ENCODE results near the gene SH3PXD2A. TPM values are rescaled to one million over a fixed set of nuclear protein-coding genes. Genes with fewer than 3 reads are reported as not detected.

SH3PXD2A gene
- total and polyA plus RNA-seq, 2 experiments from 2014 or later = 1.8 to 5.0 TPM

- Histone ChIP-seq H2AFZ (no peak overlapping the region), H3K36me3 (ENCODE audit: insufficient read depth) (no peaks in the 10 kb centered on the region), H3F3A (replicated peaks; ENCODE audit: low read depth) (no peaks in the 10 kb centered on the region), H3K27me3 (ENCODE audit: insufficient read depth) (no peaks in the 10 kb centered on the region), H3K4me3 (no peak overlapping the region), H3K9me2 (ENCODE audit: insufficient read depth) (no peaks in the 10 kb centered on the region), H3K4me1 (ENCODE audit: insufficient read depth) (no peaks in the 10 kb centered on the region), H4K20me1 (replicated peaks; ENCODE audit: insufficient read depth) (no peaks in the 10 kb centered on the region), H3K4me2 (no peak overlapping the region), H3K27ac (ENCODE audit: low read depth) (no peak overlapping the region), H3K79me2 (replicated peaks; ENCODE audit: insufficient read depth) (no peaks in the 10 kb centered on the region)
- no peak for ATAC-seq
- Mint-ChIP-seq H3K9me3 (peaks cover 3% of the 10 kb centered on the region; the same call in 1 of the 3 replicates), H3K4me3 (no peak overlapping the region), H3K4me1 (peaks cover 4% of the 10 kb centered on the region; the same call in 1 of the 3 replicates), H3K36me3 (ENCODE audit: low read depth) (no peaks in the 10 kb centered on the region), H3K27me3 (ENCODE audit: insufficient read depth, low read depth, poor library complexity) (peaks cover 1% of the 10 kb centered on the region), H3K27ac (no peak overlapping the region)
- TF ChIP-seq EZH2 (IDR thresholded peaks at IDR 0.05; ENCODE audit: low read depth, unreplicated experiment) (no peak), JUNB (IDR thresholded peaks at IDR 0.05; ENCODE audit: unreplicated experiment) (no peak), CTCF (conservative IDR thresholded peaks at IDR 0.05; ENCODE audit: low read depth in 2 of 2) (no peak), ZNF331 (CRISPR knock-in tag; IDR thresholded peaks at IDR 0.05; ENCODE audit: low read depth) (no peak), STAT1 (IDR thresholded peaks at IDR 0.05; ENCODE audit: unreplicated experiment) (no peak), NANOG (IDR thresholded peaks at IDR 0.05; ENCODE audit: borderline replicate concordance) (no peak), POLR2AphosphoS5 (IDR thresholded peaks at IDR 0.05; ENCODE audit: low read depth) (no peak), ZNF114 (CRISPR knock-in tag; IDR thresholded peaks at IDR 0.05) (no peak), EZH2phosphoT487 (IDR thresholded peaks at IDR 0.05; ENCODE audit: unreplicated experiment) (no peak), CREB1 (CRISPR knock-in tag; IDR thresholded peaks at IDR 0.05; ENCODE audit: low read depth) (no peak), ETS1 (IDR thresholded peaks at IDR 0.05) (no peak)
- TF ChIP-seq, protein P1, sequence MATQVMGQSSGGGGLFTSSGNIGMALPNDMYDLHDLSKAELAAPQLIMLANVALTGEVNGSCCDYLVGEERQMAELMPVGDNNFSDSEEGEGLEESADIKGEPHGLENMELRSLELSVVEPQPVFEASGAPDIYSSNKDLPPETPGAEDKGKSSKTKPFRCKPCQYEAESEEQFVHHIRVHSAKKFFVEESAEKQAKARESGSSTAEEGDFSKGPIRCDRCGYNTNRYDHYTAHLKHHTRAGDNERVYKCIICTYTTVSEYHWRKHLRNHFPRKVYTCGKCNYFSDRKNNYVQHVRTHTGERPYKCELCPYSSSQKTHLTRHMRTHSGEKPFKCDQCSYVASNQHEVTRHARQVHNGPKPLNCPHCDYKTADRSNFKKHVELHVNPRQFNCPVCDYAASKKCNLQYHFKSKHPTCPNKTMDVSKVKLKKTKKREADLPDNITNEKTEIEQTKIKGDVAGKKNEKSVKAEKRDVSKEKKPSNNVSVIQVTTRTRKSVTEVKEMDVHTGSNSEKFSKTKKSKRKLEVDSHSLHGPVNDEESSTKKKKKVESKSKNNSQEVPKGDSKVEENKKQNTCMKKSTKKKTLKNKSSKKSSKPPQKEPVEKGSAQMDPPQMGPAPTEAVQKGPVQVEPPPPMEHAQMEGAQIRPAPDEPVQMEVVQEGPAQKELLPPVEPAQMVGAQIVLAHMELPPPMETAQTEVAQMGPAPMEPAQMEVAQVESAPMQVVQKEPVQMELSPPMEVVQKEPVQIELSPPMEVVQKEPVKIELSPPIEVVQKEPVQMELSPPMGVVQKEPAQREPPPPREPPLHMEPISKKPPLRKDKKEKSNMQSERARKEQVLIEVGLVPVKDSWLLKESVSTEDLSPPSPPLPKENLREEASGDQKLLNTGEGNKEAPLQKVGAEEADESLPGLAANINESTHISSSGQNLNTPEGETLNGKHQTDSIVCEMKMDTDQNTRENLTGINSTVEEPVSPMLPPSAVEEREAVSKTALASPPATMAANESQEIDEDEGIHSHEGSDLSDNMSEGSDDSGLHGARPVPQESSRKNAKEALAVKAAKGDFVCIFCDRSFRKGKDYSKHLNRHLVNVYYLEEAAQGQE (IDR thresholded peaks at IDR 0.05; ENCODE audit: unreplicated experiment) = no peak
- TF ChIP-seq, protein P2, sequence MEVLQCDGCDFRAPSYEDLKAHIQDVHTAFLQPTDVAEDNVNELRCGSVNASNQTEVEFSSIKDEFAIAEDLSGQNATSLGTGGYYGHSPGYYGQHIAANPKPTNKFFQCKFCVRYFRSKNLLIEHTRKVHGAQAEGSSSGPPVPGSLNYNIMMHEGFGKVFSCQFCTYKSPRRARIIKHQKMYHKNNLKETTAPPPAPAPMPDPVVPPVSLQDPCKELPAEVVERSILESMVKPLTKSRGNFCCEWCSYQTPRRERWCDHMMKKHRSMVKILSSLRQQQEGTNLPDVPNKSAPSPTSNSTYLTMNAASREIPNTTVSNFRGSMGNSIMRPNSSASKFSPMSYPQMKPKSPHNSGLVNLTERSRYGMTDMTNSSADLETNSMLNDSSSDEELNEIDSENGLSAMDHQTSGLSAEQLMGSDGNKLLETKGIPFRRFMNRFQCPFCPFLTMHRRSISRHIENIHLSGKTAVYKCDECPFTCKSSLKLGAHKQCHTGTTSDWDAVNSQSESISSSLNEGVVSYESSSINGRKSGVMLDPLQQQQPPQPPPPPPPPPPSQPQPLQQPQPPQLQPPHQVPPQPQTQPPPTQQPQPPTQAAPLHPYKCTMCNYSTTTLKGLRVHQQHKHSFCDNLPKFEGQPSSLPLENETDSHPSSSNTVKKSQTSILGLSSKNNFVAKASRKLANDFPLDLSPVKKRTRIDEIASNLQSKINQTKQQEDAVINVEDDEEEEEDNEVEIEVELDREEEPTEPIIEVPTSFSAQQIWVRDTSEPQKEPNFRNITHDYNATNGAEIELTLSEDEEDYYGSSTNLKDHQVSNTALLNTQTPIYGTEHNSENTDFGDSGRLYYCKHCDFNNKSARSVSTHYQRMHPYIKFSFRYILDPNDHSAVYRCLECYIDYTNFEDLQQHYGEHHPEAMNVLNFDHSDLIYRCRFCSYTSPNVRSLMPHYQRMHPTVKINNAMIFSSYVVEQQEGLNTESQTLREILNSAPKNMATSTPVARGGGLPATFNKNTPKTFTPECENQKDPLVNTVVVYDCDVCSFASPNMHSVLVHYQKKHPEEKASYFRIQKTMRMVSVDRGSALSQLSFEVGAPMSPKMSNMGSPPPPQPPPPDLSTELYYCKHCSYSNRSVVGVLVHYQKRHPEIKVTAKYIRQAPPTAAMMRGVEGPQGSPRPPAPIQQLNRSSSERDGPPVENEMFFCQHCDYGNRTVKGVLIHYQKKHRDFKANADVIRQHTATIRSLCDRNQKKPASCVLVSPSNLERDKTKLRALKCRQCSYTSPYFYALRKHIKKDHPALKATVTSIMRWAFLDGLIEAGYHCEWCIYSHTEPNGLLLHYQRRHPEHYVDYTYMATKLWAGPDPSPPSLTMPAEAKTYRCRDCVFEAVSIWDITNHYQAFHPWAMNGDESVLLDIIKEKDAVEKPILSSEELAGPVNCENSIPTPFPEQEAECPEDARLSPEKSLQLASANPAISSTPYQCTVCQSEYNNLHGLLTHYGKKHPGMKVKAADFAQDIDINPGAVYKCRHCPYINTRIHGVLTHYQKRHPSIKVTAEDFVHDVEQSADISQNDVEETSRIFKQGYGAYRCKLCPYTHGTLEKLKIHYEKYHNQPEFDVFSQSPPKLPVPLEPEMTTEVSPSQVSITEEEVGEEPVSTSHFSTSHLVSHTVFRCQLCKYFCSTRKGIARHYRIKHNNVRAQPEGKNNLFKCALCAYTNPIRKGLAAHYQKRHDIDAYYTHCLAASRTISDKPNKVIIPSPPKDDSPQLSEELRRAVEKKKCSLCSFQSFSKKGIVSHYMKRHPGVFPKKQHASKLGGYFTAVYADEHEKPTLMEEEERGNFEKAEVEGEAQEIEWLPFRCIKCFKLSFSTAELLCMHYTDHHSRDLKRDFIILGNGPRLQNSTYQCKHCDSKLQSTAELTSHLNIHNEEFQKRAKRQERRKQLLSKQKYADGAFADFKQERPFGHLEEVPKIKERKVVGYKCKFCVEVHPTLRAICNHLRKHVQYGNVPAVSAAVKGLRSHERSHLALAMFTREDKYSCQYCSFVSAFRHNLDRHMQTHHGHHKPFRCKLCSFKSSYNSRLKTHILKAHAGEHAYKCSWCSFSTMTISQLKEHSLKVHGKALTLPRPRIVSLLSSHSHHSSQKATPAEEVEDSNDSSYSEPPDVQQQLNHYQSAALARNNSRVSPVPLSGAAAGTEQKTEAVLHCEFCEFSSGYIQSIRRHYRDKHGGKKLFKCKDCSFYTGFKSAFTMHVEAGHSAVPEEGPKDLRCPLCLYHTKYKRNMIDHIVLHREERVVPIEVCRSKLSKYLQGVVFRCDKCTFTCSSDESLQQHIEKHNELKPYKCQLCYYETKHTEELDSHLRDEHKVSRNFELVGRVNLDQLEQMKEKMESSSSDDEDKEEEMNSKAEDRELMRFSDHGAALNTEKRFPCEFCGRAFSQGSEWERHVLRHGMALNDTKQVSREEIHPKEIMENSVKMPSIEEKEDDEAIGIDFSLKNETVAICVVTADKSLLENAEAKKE (CRISPR knock-in tag; IDR thresholded peaks at IDR 0.05) = no peak
- no peak for DNase-seq (ENCODE audit: low spot score)
Observed at GRCh38 chr10:103748020-103748419, 107.4 kb downstream of the SH3PXD2A start.
